Lower lobe of right lung (tissue), 2 donors: ENCODE results near the gene TK2. TPM values are rescaled to one million over a fixed set of nuclear protein-coding genes. Genes with fewer than 3 reads are reported as not detected.

Source experiments
- ATAC-seq, 2 donors: fragments of 200-7000 bp; cut with Tn5 transposase; one replicate each; pipeline ENCODE4 v1.9.1; 2020 to 2022; ENCODE audit warnings: mild to moderate bottlenecking in 2 of 2, moderate library complexity in 2 of 2
- DNase-seq: peaks from one replicate; pipeline ENCODE4 v3.0.0-alpha.2; 2020
- H3K27ac ChIP-seq: fragments of 200-600 bp; one replicate; pipeline ENCODE4 v1.8.0; 2022
- H3K27me3 ChIP-seq: fragments of 200-600 bp; one replicate; pipeline ENCODE4 v1.8.0; 2022; ENCODE audit warnings: low read depth
- H3K36me3 ChIP-seq: fragments of 200-600 bp; one replicate; pipeline ENCODE4 v1.8.0; 2022; ENCODE audit warnings: mild to moderate bottlenecking
- H3K4me1 ChIP-seq: fragments of 200-600 bp; one replicate; pipeline ENCODE4 v1.8.0; 2022
- H3K4me3 ChIP-seq: fragments of 200-600 bp; one replicate; pipeline ENCODE4 v1.8.0; 2022; ENCODE audit warnings: mild to moderate bottlenecking
- H3K9me3 ChIP-seq: fragments of 200-600 bp; one replicate; pipeline ENCODE4 v1.8.0; 2022
- intact Hi-C: fragments of 100-400 bp; cut with DNase I; formaldehyde crosslinking; loops from one replicate; pipeline ENCODE4 v1.11.0; 2022
- total RNA-seq: library from RNA; stranded (reverse); fragmentation: NEBNext Ultra II Directional; extraction: Animal tissue kit (Norgen Biotek cat#: 25700); gene quantifications from one replicate; pipeline ENCODE4 v1.2.1, GENCODE V29; 2021
- TF ChIP-seq, protein P1 (sequence below): fragments of 200-600 bp; IDR thresholded peaks from one replicate; pipeline ENCODE4 v1.8.0; 2022; ENCODE audit warnings: antibody characterized with exemption, mild to moderate bottlenecking
- donor health status: DM: no; HTN: yes; CAD: no; lungs with severe emphysema.

Gene TK2
- total RNA-seq, 1 donor from 2014 or later = 36.2 TPM

DNA sequence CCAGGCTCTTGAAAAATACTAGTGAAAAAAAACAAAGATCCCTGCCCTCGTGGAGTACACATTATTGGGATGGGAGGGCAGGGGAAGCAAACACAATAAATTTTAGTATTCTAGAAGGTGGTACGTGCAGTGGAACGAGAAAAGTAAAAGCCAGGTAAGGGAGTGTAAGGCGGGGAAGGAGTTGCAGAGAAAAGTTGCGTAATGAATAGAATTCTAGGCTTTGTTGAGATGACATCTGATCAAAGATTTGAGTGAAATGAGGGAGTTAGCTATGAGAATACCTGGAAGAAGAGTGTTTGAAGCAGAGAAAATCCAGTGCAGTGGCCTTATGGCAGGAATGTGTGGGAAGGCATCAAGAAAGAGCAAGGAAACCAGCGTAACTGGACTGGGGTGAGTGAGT lies 4.6 kb upstream of the TK2 start:
- intact Hi-C loops = no loop called here

DNA sequence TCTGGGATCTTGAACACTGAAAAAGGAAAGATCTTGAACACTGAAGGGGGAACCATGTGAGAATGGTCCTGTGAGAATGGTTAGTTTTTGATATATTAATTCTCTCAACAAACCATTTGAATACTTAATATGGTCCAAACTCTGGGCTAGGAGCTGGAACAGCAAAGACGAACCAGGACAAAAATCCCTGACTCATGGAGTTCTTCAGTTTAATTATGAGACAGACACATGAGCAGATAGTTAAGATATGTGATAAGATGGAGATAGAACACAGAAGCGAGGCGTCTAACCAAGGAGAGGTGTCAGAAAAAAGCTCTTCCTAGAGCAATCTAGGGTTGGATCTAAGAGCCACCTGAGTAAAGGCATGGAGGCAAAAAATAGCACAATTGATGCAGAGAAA lies 4.1 kb upstream of the TK2 start:
- TF ChIP-seq, protein P1, sequence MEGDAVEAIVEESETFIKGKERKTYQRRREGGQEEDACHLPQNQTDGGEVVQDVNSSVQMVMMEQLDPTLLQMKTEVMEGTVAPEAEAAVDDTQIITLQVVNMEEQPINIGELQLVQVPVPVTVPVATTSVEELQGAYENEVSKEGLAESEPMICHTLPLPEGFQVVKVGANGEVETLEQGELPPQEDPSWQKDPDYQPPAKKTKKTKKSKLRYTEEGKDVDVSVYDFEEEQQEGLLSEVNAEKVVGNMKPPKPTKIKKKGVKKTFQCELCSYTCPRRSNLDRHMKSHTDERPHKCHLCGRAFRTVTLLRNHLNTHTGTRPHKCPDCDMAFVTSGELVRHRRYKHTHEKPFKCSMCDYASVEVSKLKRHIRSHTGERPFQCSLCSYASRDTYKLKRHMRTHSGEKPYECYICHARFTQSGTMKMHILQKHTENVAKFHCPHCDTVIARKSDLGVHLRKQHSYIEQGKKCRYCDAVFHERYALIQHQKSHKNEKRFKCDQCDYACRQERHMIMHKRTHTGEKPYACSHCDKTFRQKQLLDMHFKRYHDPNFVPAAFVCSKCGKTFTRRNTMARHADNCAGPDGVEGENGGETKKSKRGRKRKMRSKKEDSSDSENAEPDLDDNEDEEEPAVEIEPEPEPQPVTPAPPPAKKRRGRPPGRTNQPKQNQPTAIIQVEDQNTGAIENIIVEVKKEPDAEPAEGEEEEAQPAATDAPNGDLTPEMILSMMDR = no peak
- Histone ChIP-seq H3K9me3 (no peaks in the 10 kb centered on the region), H3K27me3 (no peaks in the 10 kb centered on the region), H3K27ac (no peak overlapping the region), H3K4me1 (peaks cover 63% of the 10 kb centered on the region), H3K36me3 (peaks cover 21% of the 10 kb centered on the region), H3K4me3 (peak overlapping the region; percentile 87)
- intact Hi-C loops = no loop called here
- DNase-seq = no peak
- no peak for ATAC-seq

More for the DNA sequence above, 4.6 kb upstream of the TK2 start:
- no peaks in the 10 kb centered on the region for H3K27me3 ChIP-seq
- peaks cover 59% of the 10 kb centered on the region for H3K4me1 ChIP-seq
- no peaks in the 10 kb centered on the region for H3K9me3 ChIP-seq
- ATAC-seq (no peak), DNase-seq (no peak)
- TF ChIP-seq, protein P1 = no peak
- H3K36me3 ChIP-seq = peaks cover 26% of the 10 kb centered on the region
- H3K4me3 ChIP-seq = peak overlapping the region; percentile 12
- no peak overlapping the region for H3K27ac ChIP-seq

DNA sequence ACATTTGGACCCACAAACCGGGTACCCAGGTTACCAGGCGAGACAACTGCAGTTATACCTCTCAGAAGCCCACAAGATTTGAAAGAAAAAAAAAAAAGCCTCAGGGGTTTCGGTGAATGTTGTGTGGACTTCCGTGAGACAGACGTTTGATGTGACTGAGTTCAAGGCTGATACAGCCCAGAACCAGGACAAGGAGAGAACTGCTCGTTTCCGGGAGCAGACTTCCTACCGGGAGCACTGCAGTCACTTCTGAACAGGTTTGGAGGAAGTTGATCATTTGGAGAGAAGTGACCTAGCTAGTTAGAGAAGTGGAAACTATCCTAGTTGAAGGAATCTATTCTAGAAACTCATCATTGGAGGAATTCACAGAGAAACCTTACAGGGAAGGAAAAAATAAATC lies 3.3 kb upstream of the TK2 start:
- no peaks in the 10 kb centered on the region for H3K27me3 ChIP-seq
- peaks cover 13% of the 10 kb centered on the region for H3K36me3 ChIP-seq
- intact Hi-C loops = no loop called here
- TF ChIP-seq, protein P1 = no peak
- H3K4me3 ChIP-seq = peak overlapping the region; percentile 87
- DNase-seq = no peak
- no peaks in the 10 kb centered on the region for H3K9me3 ChIP-seq
- no peak for ATAC-seq
- peak overlapping the region; percentile 92 for H3K27ac ChIP-seq
- peaks cover 71% of the 10 kb centered on the region for H3K4me1 ChIP-seq

DNA sequence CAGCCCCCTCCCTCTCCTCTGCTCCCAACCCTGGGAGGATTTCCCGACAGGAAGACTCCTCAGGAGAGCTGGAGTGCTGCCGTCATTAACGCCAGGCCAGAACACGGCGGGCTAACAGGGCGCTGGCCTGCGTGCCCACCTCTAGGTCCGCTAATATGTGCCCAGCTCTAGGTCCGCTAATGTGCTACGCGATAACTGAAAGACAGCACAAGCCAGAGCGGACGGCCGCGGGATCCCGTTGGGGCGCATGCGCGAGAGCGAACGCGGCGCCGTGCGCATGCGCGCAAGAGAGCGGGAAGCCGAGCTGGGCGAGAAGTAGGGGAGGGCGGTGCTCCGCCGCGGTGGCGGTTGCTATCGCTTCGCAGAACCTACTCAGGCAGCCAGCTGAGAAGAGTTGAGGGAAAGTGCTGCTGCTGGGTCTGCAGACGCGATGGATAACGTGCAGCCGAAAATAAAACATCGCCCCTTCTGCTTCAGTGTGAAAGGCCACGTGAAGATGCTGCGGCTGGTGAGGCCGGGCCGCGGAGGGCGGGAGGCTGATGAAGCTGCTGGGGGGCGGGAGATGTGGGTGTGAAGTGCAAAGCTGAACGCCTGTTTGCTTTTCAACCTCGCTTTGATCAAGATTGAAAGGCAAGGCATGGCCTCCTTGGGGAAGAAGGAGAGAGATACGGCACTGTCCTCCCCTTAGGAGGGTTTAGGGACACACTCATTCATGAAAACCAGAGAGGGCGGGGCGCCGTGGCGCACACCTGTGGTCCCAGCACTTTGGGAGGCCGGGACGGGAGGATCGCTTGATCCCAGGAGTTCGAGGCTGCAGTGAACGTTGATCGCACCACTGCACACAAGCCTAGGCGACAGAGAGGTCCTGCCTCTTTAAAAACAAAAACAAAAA lies 2.6 kb upstream of the TK2 start, which contains the start of gene CKLF:
CKLF (plus strand) TSS at position 291 of the 892 bp plus-strand sequence; CDS start at position 431, 140 bp downstream.
- DNase-seq = peak; percentile 93
- Histone ChIP-seq H3K4me3 (peak within 1 kb of the TSS; percentile 87), H3K4me1 (peaks cover 77% of the 10 kb centered on the region), H3K9me3 (no peaks in the 10 kb centered on the region), H3K27ac (peak within 1 kb of the TSS; percentile 92), H3K27me3 (no peaks in the 10 kb centered on the region), H3K36me3 (peaks cover 6% of the 10 kb centered on the region)
- peak; percentile 91 to 92 for ATAC-seq
- intact Hi-C loops = no loop called here
- TF ChIP-seq, protein P1 = no peak

DNA sequence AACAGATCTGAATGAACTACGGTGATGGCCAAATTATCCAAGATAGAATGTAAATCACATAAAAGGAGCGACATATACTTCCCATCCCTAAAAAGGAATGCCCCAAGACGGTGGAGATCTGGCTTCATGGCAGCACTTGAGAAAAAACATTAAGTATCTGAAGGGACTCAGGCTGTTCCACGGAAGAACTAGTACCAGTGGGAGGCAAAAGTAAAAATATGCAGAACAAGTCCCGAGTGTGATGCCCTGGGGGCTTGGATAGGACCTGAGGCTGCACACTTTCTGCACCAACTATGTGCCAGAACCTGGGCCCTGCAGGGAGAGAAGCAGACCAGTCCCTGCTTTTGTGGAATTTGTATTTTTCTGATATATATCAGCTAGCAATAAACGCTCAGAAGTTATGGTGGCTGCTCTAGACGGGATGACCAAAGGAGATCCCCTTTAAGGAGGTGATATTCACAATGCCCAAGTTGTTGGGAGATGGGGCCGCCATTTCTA lies 1.9 kb upstream of the TK2 start:
- ATAC-seq (no peak), DNase-seq (no peak)
- Histone ChIP-seq H3K4me3 (peak overlapping the region; percentile 87), H3K36me3 (no peaks in the 10 kb centered on the region), H3K27ac (peak overlapping the region; percentile 92), H3K4me1 (peaks cover 76% of the 10 kb centered on the region), H3K9me3 (no peaks in the 10 kb centered on the region), H3K27me3 (no peaks in the 10 kb centered on the region)
- TF ChIP-seq, protein P1 = no peak
- intact Hi-C loops = no loop called here
